HG03025 (cell line): ENCODE data around the gene NDNF.

Source experiments
- ATAC-seq: cut with Tn5 transposase; IDR thresholded peaks from one replicate; pipeline ENCODE4 v1.9.1; 2021; ENCODE audit warnings: mild to moderate bottlenecking, moderate library complexity; ENCODE audit not compliant: unreplicated experiment, low FRiP score

Gene NDNF

GRCh38 chr4:121072224-121073003, at the start of gene NDNF:
NDNF (minus strand) TSS chr4:121072535; CDS start chr4:121045837, 26,698 bp downstream.
- ATAC-seq = no peak

- ATAC-seq = no peak
Measured at GRCh38 chr4:121119715-121120114, 47.4 kb upstream of the NDNF start.

- ATAC-seq = no peak
Measured at GRCh38 chr4:121118344-121118743, 46.0 kb upstream of the NDNF start.

GRCh38 chr4:121114756-121115155, 42.4 kb upstream of the NDNF start:
- no peak for ATAC-seq

- ATAC-seq = no peak
Measured at GRCh38 chr4:121112530-121112929, 40.2 kb upstream of the NDNF start.

GRCh38 chr4:121108557-121108956, 36.2 kb upstream of the NDNF start:
- no peak for ATAC-seq

- no peak for ATAC-seq
Measured at GRCh38 chr4:121107507-121107906, 35.2 kb upstream of the NDNF start.

GRCh38 chr4:121100093-121100775, 27.9 kb upstream of the NDNF start:
- ATAC-seq = no peak

GRCh38 chr4:121098266-121098665, 25.9 kb upstream of the NDNF start:
- ATAC-seq = no peak

GRCh38 chr4:121096629-121097028, 24.3 kb upstream of the NDNF start:
- no peak for ATAC-seq

- no peak for ATAC-seq
Measured at GRCh38 chr4:121096191-121096590, 23.9 kb upstream of the NDNF start.

- ATAC-seq = no peak
Measured at GRCh38 chr4:121094297-121094966, 22.1 kb upstream of the NDNF start.

GRCh38 chr4:121093261-121093660, 20.9 kb upstream of the NDNF start:
- ATAC-seq = no peak

- ATAC-seq = no peak
Measured at GRCh38 chr4:121091941-121092340, 19.6 kb upstream of the NDNF start.

GRCh38 chr4:121088867-121089266, 16.5 kb upstream of the NDNF start:
- no peak for ATAC-seq

GRCh38 chr4:121079376-121079775, 7.0 kb upstream of the NDNF start:
- ATAC-seq = no peak

- no peak for ATAC-seq
Measured at GRCh38 chr4:121077496-121077895, 5.2 kb upstream of the NDNF start.

GRCh38 chr4:121076416-121076815, 4.1 kb upstream of the NDNF start:
- ATAC-seq = no peak

- ATAC-seq = no peak
Measured at GRCh38 chr4:121073672-121074381, 1.5 kb upstream of the NDNF start.

- no peak for ATAC-seq
Measured at GRCh38 chr4:121073004-121073435, 685 bp upstream of the NDNF start.
